H9 (cell line): ENCODE results near the gene ASIC4. TPM values are rescaled to one million over a fixed set of nuclear protein-coding genes. Genes with fewer than 3 reads are reported as not detected.

Experiments
- DNase-seq: peaks from one replicate; pipeline ENCODE4 v3.0.0-alpha.2; 2017
- H2AFZ ChIP-seq: one replicate; pipeline ENCODE4 v1.6.1; 2013; ENCODE audit warnings: mild to moderate bottlenecking, low read length, control low read depth, moderate library complexity
- H2AK5ac ChIP-seq: 2 replicates; pipeline ENCODE4 v1.6.1; 2013; ENCODE audit warnings: low read length, control low read depth, mixed read lengths; ENCODE audit not compliant: insufficient read length
- H2BK120ac ChIP-seq: one replicate; pipeline ENCODE4 v1.6.1; 2013; ENCODE audit warnings: low read depth, mild to moderate bottlenecking, low read length, control low read depth, inconsistent platforms; ENCODE audit not compliant: poor library complexity, severe bottlenecking
- H2BK12ac ChIP-seq: 2 replicates; pipeline ENCODE4 v1.6.1; 2013; ENCODE audit warnings: low read length, control low read depth, mixed read lengths, low read depth; ENCODE audit not compliant: insufficient read length
- H2BK15ac ChIP-seq: 2 replicates; pipeline ENCODE4 v1.6.1; 2013; ENCODE audit warnings: low read depth, low read length, control low read depth
- H2BK20ac ChIP-seq: one replicate; pipeline ENCODE4 v1.6.1; 2013; ENCODE audit warnings: low read depth, mild to moderate bottlenecking, low read length, control low read depth, inconsistent platforms; ENCODE audit not compliant: poor library complexity, severe bottlenecking
- H2BK5ac ChIP-seq: 2 replicates; pipeline ENCODE4 v1.6.1; 2013; ENCODE audit warnings: low read length, control low read depth, mixed read lengths; ENCODE audit not compliant: insufficient read length
- H3K14ac ChIP-seq: 2 replicates; pipeline ENCODE4 v1.6.1; 2013; ENCODE audit warnings: low read length, control low read depth; ENCODE audit not compliant: insufficient read depth
- H3K18ac ChIP-seq: 2 replicates; pipeline ENCODE4 v1.6.1; 2013; ENCODE audit warnings: low read depth, mild to moderate bottlenecking, mixed read lengths, low read length, control low read depth; ENCODE audit not compliant: insufficient read length
- H3K23ac ChIP-seq: 2 replicates; pipeline ENCODE4 v1.6.1; 2013; ENCODE audit warnings: low read length, control low read depth, mixed read lengths, low read depth; ENCODE audit not compliant: insufficient read length
- H3K23me2 ChIP-seq: 2 replicates; pipeline ENCODE4 v1.6.1; 2013; ENCODE audit warnings: low read depth, mild to moderate bottlenecking, mixed read lengths, low read length, control low read depth; ENCODE audit not compliant: insufficient read length, poor library complexity, severe bottlenecking
- H3K27ac ChIP-seq: 2 replicates; pipeline ENCODE4 v1.5.1; 2013; ENCODE audit warnings: low read length, control low read depth, mixed read lengths, low read depth; ENCODE audit not compliant: insufficient read length
- H3K27me3 ChIP-seq: 2 replicates; pipeline ENCODE4 v1.6.1; 2013; ENCODE audit warnings: low read length, control low read depth, inconsistent platforms; ENCODE audit not compliant: insufficient read depth
- H3K4ac ChIP-seq: 2 replicates; pipeline ENCODE4 v1.6.1; 2013; ENCODE audit warnings: low read depth, mild to moderate bottlenecking, control low read depth, inconsistent platforms, low read length, moderate library complexity
- H3K4me1 ChIP-seq: 2 replicates; pipeline ENCODE4 v1.6.1; 2013; ENCODE audit warnings: low read length, control low read depth, inconsistent platforms; ENCODE audit not compliant: insufficient read depth
- H3K4me2 ChIP-seq: 2 replicates; pipeline ENCODE4 v1.6.1; 2013; ENCODE audit warnings: low read length, control low read depth, mixed read lengths; ENCODE audit not compliant: insufficient read length, insufficient read depth
- H3K56ac ChIP-seq: 2 replicates; pipeline ENCODE4 v1.6.1; 2013; ENCODE audit warnings: low read depth, mild to moderate bottlenecking, mixed read lengths, low read length, control low read depth; ENCODE audit not compliant: insufficient read length
- H3K79me1 ChIP-seq: 2 replicates; pipeline ENCODE4 v1.6.1; 2013; ENCODE audit warnings: low read depth, mild to moderate bottlenecking, moderate library complexity, low read length, control low read depth, inconsistent platforms; ENCODE audit not compliant: insufficient read depth, poor library complexity, severe bottlenecking
- H3K79me2 ChIP-seq: 2 replicates; pipeline ENCODE4 v1.6.1; 2013; ENCODE audit warnings: low read length, control low read depth, inconsistent platforms; ENCODE audit not compliant: insufficient read depth
- H3K9ac ChIP-seq: 2 replicates; pipeline ENCODE4 v1.6.1; 2013; ENCODE audit warnings: low read length, control low read depth, mixed read lengths; ENCODE audit not compliant: insufficient read length; ENCODE audit errors: extremely low read depth
- H3K9me3 ChIP-seq: one replicate; pipeline ENCODE4 v1.6.1; 2013; ENCODE audit warnings: low read depth, low read length, inconsistent platforms; ENCODE audit not compliant: control insufficient read depth
- H3T11ph ChIP-seq: one replicate; pipeline ENCODE4 v1.6.1; 2013; ENCODE audit warnings: mild to moderate bottlenecking, low read length, control low read depth, inconsistent platforms
- H4K20me1 ChIP-seq: one replicate; pipeline ENCODE4 v1.6.1; 2013; ENCODE audit not compliant: control insufficient read depth, insufficient read length, insufficient read depth
- H4K5ac ChIP-seq: 2 replicates; pipeline ENCODE4 v1.6.1; 2013; ENCODE audit warnings: low read depth, mild to moderate bottlenecking, mixed read lengths, low read length, control low read depth; ENCODE audit not compliant: insufficient read length
- H4K8ac ChIP-seq: replicated peaks from 2 replicates; pipeline ENCODE4 v1.6.1; 2013; ENCODE audit warnings: low read length, control low read depth, mixed read lengths, low read depth; ENCODE audit not compliant: insufficient read length
- H4K91ac ChIP-seq: 2 replicates; pipeline ENCODE4 v1.6.1; 2013; ENCODE audit warnings: low read depth, mild to moderate bottlenecking, moderate library complexity, mixed read lengths, low read length, control low read depth; ENCODE audit not compliant: insufficient read length
- H3K27ac Mint-ChIP-seq, 3 experiments: 2 replicates in 2 of 3; 3 replicates in 1 of 3; pipeline ENCODE4 v1.8.0; 2020 to 2021; ENCODE audit warnings: mixed read lengths in 3 of 3, mild to moderate bottlenecking in 1 of 3, moderate library complexity in 1 of 3
- H3K27me3 Mint-ChIP-seq: 2 replicates; pipeline ENCODE4 v1.8.0; 2021; ENCODE audit warnings: low read depth, mild to moderate bottlenecking, moderate library complexity, mixed read lengths
- H3K36me3 Mint-ChIP-seq, 3 experiments: 2 replicates in 2 of 3; 3 replicates in 1 of 3; pipeline ENCODE4 v1.8.0; 2020 to 2021; ENCODE audit warnings: low read depth in 3 of 3, mixed read lengths in 3 of 3; ENCODE audit not compliant: insufficient read depth in 1 of 3
- H3K4me1 Mint-ChIP-seq, 2 experiments: 2 replicates each; pipeline ENCODE4 v1.8.0; 2020; ENCODE audit warnings: mixed read lengths in 2 of 2
- H3K4me3 Mint-ChIP-seq, 2 experiments: 2 replicates in 1 of 2; 3 replicates in 1 of 2; pipeline ENCODE4 v1.8.0; 2020 to 2021; ENCODE audit warnings: mild to moderate bottlenecking in 2 of 2, mixed read lengths in 2 of 2, moderate library complexity in 1 of 2
- H3K9me3 Mint-ChIP-seq, 2 experiments: 2 replicates in 1 of 2; 3 replicates in 1 of 2; pipeline ENCODE4 v1.8.0; 2020; ENCODE audit warnings: mild to moderate bottlenecking in 2 of 2, mixed read lengths in 2 of 2, moderate library complexity in 1 of 2
- CTCF ChIP-seq: fragments of 200-600 bp; sonication (generic); conservative IDR thresholded peaks from 3 replicates; pipeline ENCODE4 v1.8.0; 2021; ENCODE audit warnings: antibody characterized with exemption, mild to moderate bottlenecking
- WGBS: extraction: QIAGEN DNeasy Blood & Tissue Kit; methylation state at CpG from one replicate; pipeline ENCODE4 v1.1.7; 2013; ENCODE audit warnings: missing lambda C conversion rate, low lambda C conversion rate, mixed read lengths; ENCODE audit not compliant: insufficient read length; ENCODE audit errors: extremely low coverage; 5-methylcytosine and 5-hydroxymethylcytosine counted together
- total RNA-seq: library from RNA; stranded (reverse); gene quantifications from 2 replicates; pipeline ENCODE4 v1.2.1, GENCODE V29; 2021

The ASIC4 gene
- total RNA-seq, 1 experiment from 2014 or later = 0.37 TPM

GRCh38 chr2:219484343-219485200 lies 29.7 kb upstream of the ASIC4 start:
- Histone ChIP-seq H3K27me3 (peaks cover 19% of the 10 kb centered on the region; the same call in 1 of the 2 replicates), H2BK20ac (no peak overlapping the region), H4K91ac (no peak overlapping the region), H3K4me1 (peaks cover 2% of the 10 kb centered on the region), H4K20me1 (no peaks in the 10 kb centered on the region), H3K4me2 (peak overlapping the region; percentile 37), H3K18ac (no peak overlapping the region), H3K9me3 (no peaks in the 10 kb centered on the region), H3K14ac (no peak overlapping the region), H2BK120ac (no peak overlapping the region), H3K79me1 (no peaks in the 10 kb centered on the region), H3K27ac (no peak overlapping the region), H3K23ac (no peak overlapping the region), H2BK12ac (no peak overlapping the region), H3K56ac (no peak overlapping the region), H2BK15ac (no peak overlapping the region), H4K8ac (no peak overlapping the region), H2AK5ac (no peak overlapping the region), H3T11ph (no peak overlapping the region), H2BK5ac (no peak overlapping the region), H3K79me2 (no peaks in the 10 kb centered on the region), H4K5ac (no peak overlapping the region), H3K9ac (no peak overlapping the region), H2AFZ (no peak overlapping the region), H3K4ac (no peak overlapping the region), H3K23me2 (no peaks in the 10 kb centered on the region)
- no peak for DNase-seq
- Mint-ChIP-seq H3K4me3 (peak overlapping the region; percentile 41 to 75), H3K27ac (no peak overlapping the region), H3K36me3 (peaks cover 0 to 4% (median 3%) of the 10 kb centered on the region in 3 experiments; a peak in 4 of 7 replicates), H3K27me3 (peaks cover 50% of the 10 kb centered on the region), H3K9me3 (no peaks in the 10 kb centered on the region), H3K4me1 (peaks cover 30 to 40% of the 10 kb centered on the region in 2 experiments)
- no peak for TF ChIP-seq CTCF
- no CpG with 5 or more reads among the region's 89 CpGs for WGBS
